BE2C (cell line): ENCODE data around the gene WNT2.

ENCODE experiments used
- DNase-seq: peaks from one replicate; pipeline ENCODE4 v3.0.0-alpha.2; 2020
- H3K27me3 ChIP-seq: fragments of 250-450 bp; sonication (Bioruptor Pico); 2 replicates; pipeline ENCODE4 v1.5.1; 2020; ENCODE audit warnings: mild to moderate bottlenecking
- H3K36me3 ChIP-seq: fragments of 250-450 bp; sonication (Bioruptor Pico); 2 replicates; pipeline ENCODE4 v1.5.1; 2020; ENCODE audit warnings: mild to moderate bottlenecking
- H3K4me1 ChIP-seq: fragments of 250-450 bp; sonication (Bioruptor Pico); 2 replicates; pipeline ENCODE4 v1.5.1; 2020
- H3K4me3 ChIP-seq: 2 replicates; pipeline ENCODE4 v1.5.1; 2011; ENCODE audit warnings: low read depth, low read length
- H3K9me3 ChIP-seq: fragments of 250-450 bp; sonication (Bioruptor Pico); 2 replicates; pipeline ENCODE4 v1.5.1; 2020
- TF ChIP-seq, protein P1 (sequence below): IDR thresholded peaks from 2 replicates; pipeline ENCODE4 v1.5.1; 2012; ENCODE audit warnings: mild to moderate bottlenecking, low read depth, low read length

The WNT2 gene

DNA sequence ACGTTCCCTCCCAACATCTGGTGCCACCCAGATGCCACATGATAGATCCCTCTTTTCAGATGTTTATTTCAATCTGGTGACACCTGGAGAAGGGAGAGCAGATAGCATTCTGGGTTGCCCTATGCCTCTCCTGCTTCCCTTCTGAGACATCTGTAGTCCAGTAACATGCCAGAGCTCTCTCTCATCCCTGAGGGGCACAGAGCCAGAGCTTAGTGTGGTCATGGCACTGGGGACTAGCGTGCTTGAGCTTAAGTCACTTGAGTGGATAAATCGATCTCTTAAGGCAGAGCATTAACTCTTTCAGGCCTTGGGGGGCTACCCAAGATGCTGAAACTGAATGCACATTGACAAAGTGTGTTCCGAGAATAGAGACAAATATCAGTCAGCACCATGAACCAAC is 47.9 kb downstream of the WNT2 start:
- Histone ChIP-seq H3K9me3 (no peaks in the 10 kb centered on the region), H3K4me1 (no peaks in the 10 kb centered on the region; the same call in 1 of the 2 replicates), H3K4me3 (no peak overlapping the region), H3K36me3 (no peaks in the 10 kb centered on the region), H3K27me3 (peaks cover 5% of the 10 kb centered on the region)
- DNase-seq = no peak
- TF ChIP-seq, protein P1, sequence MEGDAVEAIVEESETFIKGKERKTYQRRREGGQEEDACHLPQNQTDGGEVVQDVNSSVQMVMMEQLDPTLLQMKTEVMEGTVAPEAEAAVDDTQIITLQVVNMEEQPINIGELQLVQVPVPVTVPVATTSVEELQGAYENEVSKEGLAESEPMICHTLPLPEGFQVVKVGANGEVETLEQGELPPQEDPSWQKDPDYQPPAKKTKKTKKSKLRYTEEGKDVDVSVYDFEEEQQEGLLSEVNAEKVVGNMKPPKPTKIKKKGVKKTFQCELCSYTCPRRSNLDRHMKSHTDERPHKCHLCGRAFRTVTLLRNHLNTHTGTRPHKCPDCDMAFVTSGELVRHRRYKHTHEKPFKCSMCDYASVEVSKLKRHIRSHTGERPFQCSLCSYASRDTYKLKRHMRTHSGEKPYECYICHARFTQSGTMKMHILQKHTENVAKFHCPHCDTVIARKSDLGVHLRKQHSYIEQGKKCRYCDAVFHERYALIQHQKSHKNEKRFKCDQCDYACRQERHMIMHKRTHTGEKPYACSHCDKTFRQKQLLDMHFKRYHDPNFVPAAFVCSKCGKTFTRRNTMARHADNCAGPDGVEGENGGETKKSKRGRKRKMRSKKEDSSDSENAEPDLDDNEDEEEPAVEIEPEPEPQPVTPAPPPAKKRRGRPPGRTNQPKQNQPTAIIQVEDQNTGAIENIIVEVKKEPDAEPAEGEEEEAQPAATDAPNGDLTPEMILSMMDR = no peak

DNA sequence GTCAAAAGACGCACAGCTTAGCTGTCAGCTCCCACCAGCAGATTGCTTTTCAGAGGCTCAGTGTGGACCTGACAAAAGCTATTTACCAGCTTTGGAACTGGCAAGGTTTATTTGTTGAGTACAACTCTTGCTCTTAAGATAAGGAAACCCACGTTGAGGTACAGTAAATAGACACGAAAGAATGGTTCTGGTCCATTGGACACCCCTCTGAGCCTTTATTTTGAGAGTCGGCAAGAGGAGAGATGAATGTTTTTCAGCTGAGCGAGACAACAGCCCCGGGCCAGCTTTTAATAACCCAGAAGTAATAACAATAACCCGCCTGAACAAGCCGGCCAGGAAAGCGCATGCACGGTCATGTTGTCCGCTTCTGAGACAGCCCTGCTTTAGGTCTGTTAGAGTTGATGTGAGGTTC is 49.0 kb downstream of the WNT2 start:
- H3K4me3 ChIP-seq = no peak overlapping the region
- no peaks in the 10 kb centered on the region; the same call in 1 of the 2 replicates for H3K4me1 ChIP-seq
- DNase-seq = no peak
- no peaks in the 10 kb centered on the region for H3K9me3 ChIP-seq
- H3K27me3 ChIP-seq = peaks cover 5% of the 10 kb centered on the region
- TF ChIP-seq, protein P1 = no peak
- no peaks in the 10 kb centered on the region for H3K36me3 ChIP-seq

DNA sequence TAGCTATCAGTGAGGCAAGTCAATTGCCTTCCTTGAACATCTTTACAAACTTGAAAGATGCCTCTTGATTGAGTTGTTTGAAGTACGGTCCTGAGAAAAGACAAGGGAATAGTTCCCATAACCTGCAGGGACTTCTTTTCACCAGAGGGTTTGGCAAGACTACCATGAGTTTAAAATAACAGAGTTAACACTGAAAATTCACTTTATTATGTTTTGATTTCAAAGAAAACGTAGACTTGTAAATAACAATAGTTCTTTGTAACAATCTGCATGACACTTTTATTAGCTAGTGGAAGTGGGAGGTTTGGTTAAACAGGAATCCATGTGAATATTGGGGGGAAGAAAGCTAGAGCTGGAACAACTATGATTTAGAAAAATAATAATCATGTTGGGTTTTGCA is 49.5 kb downstream of the WNT2 start:
- no peaks in the 10 kb centered on the region for H3K9me3 ChIP-seq
- peaks cover 5% of the 10 kb centered on the region for H3K27me3 ChIP-seq
- H3K36me3 ChIP-seq = no peaks in the 10 kb centered on the region
- H3K4me1 ChIP-seq = no peaks in the 10 kb centered on the region; the same call in 1 of the 2 replicates
- no peak for DNase-seq
- no peak overlapping the region for H3K4me3 ChIP-seq
- TF ChIP-seq, protein P1 = no peak

- peaks cover 5% of the 10 kb centered on the region for H3K27me3 ChIP-seq
These were observed 50.7 kb downstream of the WNT2 start for GRCh38 chr7:117272017-117272759.

DNA sequence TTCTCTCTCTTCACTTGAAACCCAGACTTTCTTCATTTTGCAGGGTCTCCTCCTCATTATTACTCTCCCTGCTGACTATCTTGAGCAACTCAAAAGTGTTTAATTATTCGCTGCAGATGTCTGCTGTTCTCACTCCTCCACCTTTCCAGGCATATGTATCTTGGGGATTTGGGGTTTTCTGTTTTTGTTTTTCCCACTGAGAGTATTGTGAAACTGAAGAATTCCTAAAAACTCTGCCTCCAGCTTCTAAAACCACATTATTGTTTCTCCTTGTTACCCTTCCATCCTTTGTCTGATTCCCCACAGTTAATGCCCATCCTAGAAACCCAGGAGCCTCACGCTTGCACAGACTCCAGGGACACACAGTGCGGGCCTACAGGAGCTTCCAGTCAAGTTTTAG is 51.3 kb downstream of the WNT2 start:
- Histone ChIP-seq H3K27me3 (peaks cover 5% of the 10 kb centered on the region), H3K9me3 (no peaks in the 10 kb centered on the region), H3K36me3 (no peaks in the 10 kb centered on the region), H3K4me1 (peaks cover 4% of the 10 kb centered on the region; the same call in 1 of the 2 replicates), H3K4me3 (no peak overlapping the region)
- DNase-seq = no peak
- TF ChIP-seq, protein P1 = no peak

More at GRCh38 chr7:117272017-117272759, 50.7 kb downstream of the WNT2 start:
- no peak for DNase-seq
- Histone ChIP-seq H3K4me3 (no peak overlapping the region), H3K9me3 (no peaks in the 10 kb centered on the region), H3K36me3 (no peaks in the 10 kb centered on the region), H3K4me1 (peaks cover 4% of the 10 kb centered on the region; the same call in 1 of the 2 replicates)
- TF ChIP-seq, protein P1 = no peak

DNA sequence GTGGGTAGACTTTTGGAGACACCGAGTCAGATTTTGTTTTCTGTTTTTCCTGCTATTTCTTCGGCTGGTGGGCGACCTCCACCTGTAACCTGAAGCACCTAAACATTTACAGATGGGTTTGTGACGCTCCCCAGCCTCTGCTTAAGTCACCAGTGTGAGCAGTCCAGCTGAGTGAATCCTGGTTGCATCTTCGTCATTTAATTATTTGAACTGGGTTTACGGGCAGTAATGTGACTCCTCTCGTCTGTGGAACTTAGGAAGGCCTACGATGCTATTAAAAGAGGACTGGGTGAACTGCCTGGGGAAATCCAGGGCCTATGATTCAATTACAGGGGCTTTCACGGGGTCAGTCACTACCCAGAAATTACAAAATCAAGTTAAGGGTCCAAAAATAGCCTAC is 52.5 kb downstream of the WNT2 start:
- no peak overlapping the region for H3K4me3 ChIP-seq

More for the DNA sequence above, 52.5 kb downstream of the WNT2 start:
- DNase-seq = no peak
- Histone ChIP-seq H3K9me3 (no peaks in the 10 kb centered on the region), H3K36me3 (no peaks in the 10 kb centered on the region), H3K4me1 (peaks cover 4% of the 10 kb centered on the region; the same call in 1 of the 2 replicates), H3K27me3 (peaks cover 5% of the 10 kb centered on the region)
- TF ChIP-seq, protein P1 = no peak
